ENCODE data around the gene CAMK4. TPM values are rescaled to one million over a fixed set of nuclear protein-coding genes. Genes with fewer than 3 reads are reported as not detected.

Gene CAMK4
- total and polyA plus RNA-seq, 2 donors (not counting 1 experiment from before 2014, with no cell fraction given) = 0.83 to 5.9 TPM

- Histone ChIP-seq H3K4me2 (ENCODE audit: extremely low read depth, insufficient read depth, low read length) (no peak overlapping the region), H3K4me3 (replicated peaks in 1 of 4; ENCODE audit: control extremely low read depth in 1 of 4, insufficient read depth in 1 of 4, low read depth in 3 of 4, low read length in 4 of 4) (no peak overlapping the region), H3K4me1 (ENCODE audit: control insufficient read depth, extremely low read depth, insufficient read depth, low read length) (no peaks in the 10 kb centered on the region), H2AFZ (ENCODE audit: low read length) (no peak overlapping the region), H3K27me3 (ENCODE audit: control insufficient read depth, insufficient read depth, low read length) (no peaks in the 10 kb centered on the region), H3K9me3 (ENCODE audit: control insufficient read depth, insufficient read depth, low read depth, low read length) (no peaks in the 10 kb centered on the region), H3K9ac (ENCODE audit: insufficient read depth, low read length) (no peak overlapping the region), H3K27ac (ENCODE audit: insufficient read depth, low read length) (no peak overlapping the region), H3K36me3 (ENCODE audit: control insufficient read depth, insufficient read depth, low read length) (no peaks in the 10 kb centered on the region), H4K20me1 (ENCODE audit: control insufficient read depth, extremely low read depth, insufficient read depth, low read length) (no peaks in the 10 kb centered on the region), H3K79me2 (ENCODE audit: control insufficient read depth, insufficient read depth, low read length) (no peaks in the 10 kb centered on the region)
- no peak for DNase-seq (ENCODE audit: low read depth in 2 of 2)
- TF ChIP-seq EZH2 (IDR thresholded peaks at IDR 0.05; ENCODE audit: low read length, missing control alignments) = no peak
- no peak for TF ChIP-seq CTCF (conservative IDR thresholded peaks at IDR 0.05 in 1 of 2, IDR thresholded peaks at IDR 0.05 in 1 of 2; ENCODE audit: low read depth in 1 of 2, low read length in 2 of 2)
These were observed 30.1 kb upstream of the CAMK4 start for GRCh38 chr5:111194053-111194452.

GRCh38 chr5:111194925-111195324 is 29.3 kb upstream of the CAMK4 start:
- no peak overlapping the region for H3K4me3 ChIP-seq (replicated peaks in 1 of 4; ENCODE audit: control extremely low read depth in 1 of 4, insufficient read depth in 1 of 4, low read depth in 3 of 4, low read length in 4 of 4)
- H3K36me3 ChIP-seq (ENCODE audit: control insufficient read depth, insufficient read depth, low read length) = no peaks in the 10 kb centered on the region
- H3K79me2 ChIP-seq (ENCODE audit: control insufficient read depth, insufficient read depth, low read length) = no peaks in the 10 kb centered on the region
- TF ChIP-seq CTCF (conservative IDR thresholded peaks at IDR 0.05 in 1 of 2, IDR thresholded peaks at IDR 0.05 in 1 of 2; ENCODE audit: low read depth in 1 of 2, low read length in 2 of 2) (no peak), EZH2 (IDR thresholded peaks at IDR 0.05; ENCODE audit: low read length, missing control alignments) (no peak)
- H3K27ac ChIP-seq (ENCODE audit: insufficient read depth, low read length) = no peak overlapping the region
- H2AFZ ChIP-seq (ENCODE audit: low read length) = no peak overlapping the region
- no peaks in the 10 kb centered on the region for H3K27me3 ChIP-seq (ENCODE audit: control insufficient read depth, insufficient read depth, low read length)
- H3K9ac ChIP-seq (ENCODE audit: insufficient read depth, low read length) = no peak overlapping the region
- no peak overlapping the region for H3K4me2 ChIP-seq (ENCODE audit: extremely low read depth, insufficient read depth, low read length)
- H3K9me3 ChIP-seq (ENCODE audit: control insufficient read depth, insufficient read depth, low read depth, low read length) = no peaks in the 10 kb centered on the region
- peak; percentile 2 to 31 for DNase-seq (ENCODE audit: low read depth in 2 of 2)
- no peaks in the 10 kb centered on the region for H4K20me1 ChIP-seq (ENCODE audit: control insufficient read depth, extremely low read depth, insufficient read depth, low read length)
- no peaks in the 10 kb centered on the region for H3K4me1 ChIP-seq (ENCODE audit: control insufficient read depth, extremely low read depth, insufficient read depth, low read length)

- Histone ChIP-seq H3K9me3 (ENCODE audit: control insufficient read depth, insufficient read depth, low read depth, low read length) (no peaks in the 10 kb centered on the region), H3K4me3 (replicated peaks in 1 of 4; ENCODE audit: control extremely low read depth in 1 of 4, insufficient read depth in 1 of 4, low read depth in 3 of 4, low read length in 4 of 4) (no peak overlapping the region), H4K20me1 (ENCODE audit: control insufficient read depth, extremely low read depth, insufficient read depth, low read length) (no peaks in the 10 kb centered on the region), H3K4me2 (ENCODE audit: extremely low read depth, insufficient read depth, low read length) (no peak overlapping the region), H3K36me3 (ENCODE audit: control insufficient read depth, insufficient read depth, low read length) (no peaks in the 10 kb centered on the region), H3K27me3 (ENCODE audit: control insufficient read depth, insufficient read depth, low read length) (no peaks in the 10 kb centered on the region), H3K9ac (ENCODE audit: insufficient read depth, low read length) (no peak overlapping the region), H2AFZ (ENCODE audit: low read length) (no peak overlapping the region), H3K79me2 (ENCODE audit: control insufficient read depth, insufficient read depth, low read length) (no peaks in the 10 kb centered on the region), H3K27ac (ENCODE audit: insufficient read depth, low read length) (no peak overlapping the region), H3K4me1 (ENCODE audit: control insufficient read depth, extremely low read depth, insufficient read depth, low read length) (no peaks in the 10 kb centered on the region)
- DNase-seq (ENCODE audit: low read depth in 2 of 2) = peak; percentile 1 to 22
- TF ChIP-seq CTCF (conservative IDR thresholded peaks at IDR 0.05 in 1 of 2, IDR thresholded peaks at IDR 0.05 in 1 of 2; ENCODE audit: low read depth in 1 of 2, low read length in 2 of 2) (no peak), EZH2 (IDR thresholded peaks at IDR 0.05; ENCODE audit: low read length, missing control alignments) (no peak)
These were observed 26.7 kb upstream of the CAMK4 start for GRCh38 chr5:111197523-111197922.

Data from fibroblast of lung (primary cell).